Activated B cell treated with CpG ODN at 0.5 μM for 24 hours (primary cell): ENCODE measurements around the gene SPAG17. TPM values are rescaled to one million over a fixed set of nuclear protein-coding genes. Genes with fewer than 3 reads are reported as not detected.

ENCODE experiments used
- ATAC-seq: fragments of 200-7000 bp; cut with Tn5 transposase; one replicate; pipeline ENCODE4 v1.10.0; 2021; ENCODE audit warnings: low read depth, mild to moderate bottlenecking, moderate library complexity
- CTCF ChIA-PET: fragments of 350-600 bp; sonication (Branson Sonifier 250); formaldehyde crosslinking; loops from one replicate; lab custom pipeline; 2021; ENCODE audit warnings: antibody characterized with exemption; lab: Charles Lee
- POLR2A ChIA-PET: fragments of 350-600 bp; sonication (Branson Sonifier 250); formaldehyde crosslinking; loops from one replicate; lab custom pipeline; 2021; ENCODE audit warnings: antibody characterized with exemption; lab: Charles Lee
- DNase-seq: peaks from one replicate; pipeline ENCODE4 v3.0.0; 2022
- H3K27ac Mint-ChIP-seq: one replicate; pipeline ENCODE4 v1.8.0; 2020; ENCODE audit warnings: mixed read lengths
- H3K27me3 Mint-ChIP-seq: one replicate; pipeline ENCODE4 v1.8.0; 2021; ENCODE audit warnings: mixed read lengths
- H3K36me3 Mint-ChIP-seq: one replicate; pipeline ENCODE4 v1.8.0; 2021; ENCODE audit warnings: low read depth, mixed read lengths
- H3K4me1 Mint-ChIP-seq: one replicate; pipeline ENCODE4 v1.8.0; 2021; ENCODE audit warnings: mixed read lengths
- H3K4me3 Mint-ChIP-seq: one replicate; pipeline ENCODE4 v1.8.0; 2020; ENCODE audit warnings: mild to moderate bottlenecking, mixed read lengths
- H3K9me3 Mint-ChIP-seq: one replicate; pipeline ENCODE4 v1.8.0; 2020; ENCODE audit warnings: mixed read lengths
- CTCF ChIP-seq: fragments of 200-600 bp; IDR thresholded peaks from one replicate; pipeline ENCODE4 v1.8.0; 2022; ENCODE audit warnings: antibody characterized with exemption, mild to moderate bottlenecking
- intact Hi-C: fragments of 100-400 bp; cut with micrococcal nuclease; formaldehyde crosslinking; loops from one replicate; pipeline ENCODE4 v1.15.1; 2024
- total RNA-seq: library from RNA; stranded (reverse); gene quantifications from 2 replicates; pipeline ENCODE4 v1.2.3, GENCODE V29; 2022

SPAG17 gene
- total RNA-seq, 1 donor from 2014 or later, result not detected

DNA sequence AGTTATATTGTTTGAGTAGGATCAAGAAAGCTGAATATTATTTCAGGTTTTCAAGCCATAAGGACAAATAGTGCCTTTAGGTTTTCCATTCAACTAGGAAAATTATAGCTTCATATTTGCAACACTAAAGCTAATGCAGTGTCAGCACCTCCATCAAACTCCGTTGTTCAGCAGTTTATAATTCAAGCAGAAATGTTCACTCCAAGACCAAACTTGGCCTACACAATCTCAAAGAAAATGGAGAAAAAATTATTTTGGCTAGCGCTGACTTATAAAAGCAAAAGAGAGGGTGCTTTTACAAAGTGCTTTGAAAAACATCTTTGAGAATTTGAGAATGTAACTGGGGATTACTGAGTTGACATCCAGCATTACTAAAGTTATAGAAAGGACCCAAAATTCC, 1.4 kb downstream of the SPAG17 start:
- H3K9me3 Mint-ChIP-seq, result peaks cover 3% of the 10 kb centered on the region
- CTCF ChIA-PET, result no interaction called here
- peaks cover 4% of the 10 kb centered on the region for H3K27me3 Mint-ChIP-seq
- no peak overlapping the region for H3K27ac Mint-ChIP-seq
- intact Hi-C loops, result no loop called here
- ATAC-seq (no peak), DNase-seq (no peak)
- no peaks in the 10 kb centered on the region for H3K36me3 Mint-ChIP-seq
- POLR2A ChIA-PET, result no interaction called here
- TF ChIP-seq CTCF, result no peak
- H3K4me1 Mint-ChIP-seq, result peaks cover 2% of the 10 kb centered on the region
- H3K4me3 Mint-ChIP-seq, result no peak overlapping the region

DNA sequence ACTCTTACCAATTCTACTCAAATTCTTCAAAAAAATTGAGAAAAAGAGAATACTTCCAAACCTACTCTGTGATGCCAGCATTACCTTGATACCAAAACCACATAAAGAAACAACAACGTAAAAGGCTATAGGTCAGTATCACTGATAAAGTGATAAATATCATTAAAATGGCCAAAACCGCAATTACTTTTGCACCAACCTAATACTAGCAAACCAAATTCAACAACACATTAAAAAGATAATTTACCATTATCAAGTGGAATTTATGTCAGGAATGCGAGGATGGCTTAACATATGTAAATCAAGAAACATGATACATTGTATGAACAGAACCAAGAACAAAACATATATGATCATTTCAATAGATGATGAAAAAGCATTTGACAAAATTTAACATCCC, 7.0 kb downstream of the SPAG17 start:
- Mint-ChIP-seq H3K36me3 (no peaks in the 10 kb centered on the region), H3K27ac (no peak overlapping the region), H3K27me3 (peaks cover 6% of the 10 kb centered on the region), H3K9me3 (peaks cover 13% of the 10 kb centered on the region), H3K4me3 (no peak overlapping the region), H3K4me1 (no peaks in the 10 kb centered on the region)
- DNase-seq (no peak), ATAC-seq (no peak)
- CTCF ChIA-PET, result no interaction called here
- TF ChIP-seq CTCF, result no peak
- intact Hi-C loops, result no loop called here
- POLR2A ChIA-PET, result no interaction called here

DNA sequence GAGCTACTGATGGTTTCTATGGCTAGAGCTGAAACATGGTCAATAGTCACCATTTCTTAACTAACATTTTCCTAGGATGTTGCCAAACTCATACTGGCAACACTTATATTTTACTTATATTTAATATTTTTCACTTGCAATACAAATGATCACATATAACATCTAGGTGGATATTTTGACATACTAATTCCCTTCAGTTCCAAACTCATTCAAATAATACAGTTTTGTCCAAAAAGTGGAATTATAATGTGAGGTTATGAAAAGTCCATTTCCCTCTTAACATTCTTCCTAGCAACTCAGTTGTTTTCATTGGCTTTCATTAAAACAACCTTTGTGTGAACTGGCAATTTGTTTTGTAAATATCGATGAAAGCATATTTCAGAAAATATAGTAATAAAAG, 16.0 kb downstream of the SPAG17 start:
- no peak for TF ChIP-seq CTCF
- Mint-ChIP-seq H3K36me3 (no peaks in the 10 kb centered on the region), H3K27ac (no peak overlapping the region), H3K27me3 (peaks cover 2% of the 10 kb centered on the region), H3K4me1 (no peaks in the 10 kb centered on the region), H3K9me3 (no peaks in the 10 kb centered on the region), H3K4me3 (no peak overlapping the region)
- ChIA-PET POLR2A (no interaction called here), CTCF (no interaction called here)
- intact Hi-C loops, result no loop called here
- no peak for ATAC-seq
- DNase-seq, result no peak

DNA sequence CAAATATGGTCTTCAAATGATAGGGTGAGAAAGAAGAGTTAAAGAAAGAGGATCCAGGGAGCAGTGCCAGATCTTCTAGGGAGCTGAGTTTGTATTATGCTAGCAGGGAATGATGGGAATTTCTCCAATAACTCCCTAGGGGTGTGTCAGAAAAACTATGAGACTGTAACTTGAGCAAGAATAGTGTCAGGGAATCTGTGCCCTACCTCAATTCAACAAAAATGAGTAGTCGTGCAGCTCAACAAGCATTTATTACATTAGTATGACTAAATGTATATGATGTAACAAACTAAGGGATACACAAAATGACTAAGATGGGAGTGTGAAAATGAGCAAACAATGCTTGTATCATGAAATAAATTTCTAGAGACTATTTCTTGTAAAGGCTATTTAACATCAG, 24.2 kb downstream of the SPAG17 start:
- Mint-ChIP-seq H3K9me3 (no peaks in the 10 kb centered on the region), H3K4me3 (no peak overlapping the region), H3K4me1 (no peaks in the 10 kb centered on the region), H3K27ac (no peak overlapping the region), H3K27me3 (peaks cover 5% of the 10 kb centered on the region), H3K36me3 (no peaks in the 10 kb centered on the region)
- intact Hi-C loops, result no loop called here
- TF ChIP-seq CTCF, result no peak
- ChIA-PET POLR2A (no interaction called here), CTCF (no interaction called here)
- DNase-seq (no peak), ATAC-seq (no peak)

DNA sequence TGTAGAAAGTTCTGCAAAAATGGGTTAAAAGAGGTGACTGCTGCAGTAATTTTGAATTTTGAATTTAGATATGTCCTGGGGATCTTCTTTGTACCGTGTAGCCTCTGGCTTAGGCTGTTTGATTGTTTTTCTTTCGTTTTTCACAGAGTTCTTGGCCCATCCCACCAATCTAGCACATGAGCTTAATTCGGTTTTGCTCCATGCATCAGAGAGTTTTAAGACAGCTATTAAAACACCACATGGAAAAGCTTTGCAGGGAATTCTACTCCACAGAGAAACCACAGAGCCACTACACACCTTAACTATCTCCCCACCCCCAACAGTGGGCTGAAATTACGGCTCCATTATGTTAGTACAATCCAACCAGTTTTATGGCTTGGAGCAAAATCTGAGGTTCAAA, 25.5 kb downstream of the SPAG17 start:
- H3K27me3 Mint-ChIP-seq, result peaks cover 5% of the 10 kb centered on the region
- H3K36me3 Mint-ChIP-seq, result no peaks in the 10 kb centered on the region
- ChIA-PET POLR2A (no interaction called here), CTCF (no interaction called here)
- ATAC-seq (no peak), DNase-seq (no peak)
- no peak overlapping the region for H3K27ac Mint-ChIP-seq
- TF ChIP-seq CTCF, result no peak
- no peaks in the 10 kb centered on the region for H3K4me1 Mint-ChIP-seq
- no peaks in the 10 kb centered on the region for H3K9me3 Mint-ChIP-seq
- intact Hi-C loops, result no loop called here
- H3K4me3 Mint-ChIP-seq, result no peak overlapping the region
